Measurements from ENCODE around the gene ALDOB.
"Not testable (repeated sequence)": the region's sequence is repeated elsewhere in the genome, so short reads cannot be mapped to it uniquely, and the experiment has no call there.

Gene ALDOB

GRCh38 chr9:101419863-101420262 lies 15.7 kb downstream of the ALDOB start:
- DNase-seq = no peak

- DNase-seq = peak; percentile 32
Observed at GRCh38 chr9:101418518-101419430, 16.8 kb downstream of the ALDOB start.

GRCh38 chr9:101417977-101418376 lies 17.6 kb downstream of the ALDOB start:
- no peak for DNase-seq

GRCh38 chr9:101417389-101417788 lies 18.2 kb downstream of the ALDOB start:
- no peak for DNase-seq

- no peak for DNase-seq
Observed at GRCh38 chr9:101415578-101415977, 20.0 kb downstream of the ALDOB start.

- DNase-seq = no peak
Observed at GRCh38 chr9:101414839-101415238, 20.7 kb downstream of the ALDOB start.

- peak; percentile 16 for DNase-seq
Observed at GRCh38 chr9:101409079-101409477, 26.5 kb downstream of the ALDOB start.

- no peak for DNase-seq
Observed at GRCh38 chr9:101408374-101409078, 27.0 kb downstream of the ALDOB start.

- no peak for DNase-seq
Observed at GRCh38 chr9:101403516-101404285, 31.9 kb downstream of the ALDOB start.

- peak; percentile 5 for DNase-seq
Observed at GRCh38 chr9:101400120-101400519, 35.5 kb downstream of the ALDOB start.

GRCh38 chr9:101399643-101399970 lies 36.0 kb downstream of the ALDOB start:
- DNase-seq = no peak

GRCh38 chr9:101398930-101399642 lies 36.5 kb downstream of the ALDOB start:
- DNase-seq = peak; percentile 3

GRCh38 chr9:101398068-101398929 lies 37.3 kb downstream of the ALDOB start, which contains the start of the genes MRPL50 and ZNF189:
Gene MRPL50 (minus strand): TSS chr9:101398618. CDS start chr9:101398592, 26 bp downstream.
Gene ZNF189 (plus strand): TSS chr9:101398851. CDS start chr9:101399157, 306 bp downstream.
- DNase-seq = peak; percentile 99

- no peak for DNase-seq
Observed at GRCh38 chr9:101397746-101398067, 37.9 kb downstream of the ALDOB start.

- DNase-seq = no peak
Observed at GRCh38 chr9:101394687-101395086, 40.9 kb downstream of the ALDOB start.

- no peak for DNase-seq
Observed at GRCh38 chr9:101393135-101393534, 42.4 kb downstream of the ALDOB start.

- no peak for DNase-seq
Observed at GRCh38 chr9:101388507-101388993, 47.0 kb downstream of the ALDOB start.

- DNase-seq = peak; percentile 63
Observed at GRCh38 chr9:101387871-101388506, 47.6 kb downstream of the ALDOB start.

GRCh38 chr9:101384873-101385536 lies 50.6 kb downstream of the ALDOB start, which contains the start of gene BAAT:
Gene BAAT (minus strand): TSS chr9:101385006. CDS start chr9:101371404, 13,602 bp downstream.
- not testable (repeated sequence) for DNase-seq

GRCh38 chr9:101383361-101383760 lies 52.2 kb downstream of the ALDOB start:
- DNase-seq = no peak
